H1 (cell line): Measurements from ENCODE around the gene ZFR. TPM values are rescaled to one million over a fixed set of nuclear protein-coding genes. Genes with fewer than 3 reads are reported as not detected.

ENCODE experiments used
- CTCF ChIA-PET: fragments of 300-600 bp; sonication (Branson Sonifier 250); formaldehyde crosslinking; loops from one replicate; lab custom pipeline; 2021; ENCODE audit not compliant: partially characterized antibody; lab: Charles Lee
- POLR2A ChIA-PET: fragments of 300-600 bp; sonication (Branson Sonifier 250); formaldehyde crosslinking; loops from one replicate; lab custom pipeline; 2021; ENCODE audit warnings: inconsistent platforms; ENCODE audit not compliant: partially characterized antibody; lab: Charles Lee
- DNase-seq, 2 experiments: peaks; one replicate each; pipeline versions ENCODE4 v3.0.0 to v3.0.0-alpha.2; 2010 to 2022; ENCODE audit warnings: low spot score in 2 of 2, low read depth in 1 of 2, mixed read lengths in 1 of 2
- FAIRE-seq: peaks from 2 replicates; lab custom pipeline; 2011; peaks lifted over from hg19 to GRCh38; lab: Jason Lieb, UNC
- H2AFZ ChIP-seq: 2 replicates; pipeline ENCODE4 v1.8.1; 2012; ENCODE audit warnings: low read length, inconsistent platforms
- H2AK5ac ChIP-seq: 2 replicates; pipeline ENCODE4 v1.6.1; 2013; ENCODE audit warnings: low read depth, low read length
- H2BK120ac ChIP-seq: replicated peaks from 2 replicates; pipeline ENCODE3; 2013; ENCODE audit warnings: low read depth, low read length, inconsistent platforms
- H2BK12ac ChIP-seq: 2 replicates; pipeline ENCODE4 v1.6.1; 2013; ENCODE audit warnings: low read depth, low read length
- H2BK15ac ChIP-seq: 2 replicates; pipeline ENCODE4 v1.6.1; 2013; ENCODE audit warnings: low read length
- H2BK20ac ChIP-seq: 2 replicates; pipeline ENCODE4 v1.6.1; 2013; ENCODE audit warnings: low read length
- H2BK5ac ChIP-seq: 2 replicates; pipeline ENCODE4 v1.6.1; 2013; ENCODE audit warnings: low read depth, low read length
- H3K14ac ChIP-seq: 2 replicates; pipeline ENCODE4 v1.6.1; 2013; ENCODE audit warnings: inconsistent platforms; ENCODE audit not compliant: insufficient read length
- H3K18ac ChIP-seq: 2 replicates; pipeline ENCODE4 v1.6.1; 2013; ENCODE audit warnings: low read length; ENCODE audit errors: extremely low read depth
- H3K23ac ChIP-seq: 2 replicates; pipeline ENCODE4 v1.6.1; 2013; ENCODE audit warnings: inconsistent platforms; ENCODE audit not compliant: insufficient read length
- H3K23me2 ChIP-seq: 2 replicates; pipeline ENCODE4 v1.6.1; 2013; ENCODE audit warnings: low read depth, low read length
- H3K27ac ChIP-seq: 2 replicates; pipeline ENCODE4 v1.6.1; 2011; ENCODE audit warnings: low read depth, low read length, inconsistent platforms
- H3K27me3 ChIP-seq, 4 experiments: replicated peaks in 1 of 4; 1 replicate in 1 of 4; 2 replicates in 3 of 4; pipeline versions ENCODE4 v1.6.1 to v1.8.1; 2011 to 2013; ENCODE audit warnings: low read length in 3 of 4, mild to moderate bottlenecking in 3 of 4, inconsistent platforms in 2 of 4, mixed read lengths in 2 of 4, moderate library complexity in 1 of 4; ENCODE audit not compliant: control insufficient read depth in 3 of 4, insufficient read depth in 3 of 4; ENCODE audit errors: extremely low read depth in 1 of 4
- H3K36me3 ChIP-seq, 4 experiments: 2 replicates each; pipeline versions ENCODE4 v1.6.1 to v1.8.1; 2011 to 2013; ENCODE audit warnings: mild to moderate bottlenecking in 4 of 4, low read length in 3 of 4, moderate library complexity in 2 of 4, control low read depth in 1 of 4, inconsistent platforms in 1 of 4; ENCODE audit not compliant: insufficient read depth in 4 of 4, control insufficient read depth in 2 of 4
- H3K4ac ChIP-seq: replicated peaks from 2 replicates; pipeline ENCODE3; 2013; ENCODE audit warnings: low read length, low read depth, mixed read lengths, inconsistent platforms; ENCODE audit not compliant: insufficient read length
- H3K4me1 ChIP-seq, 4 experiments: replicated peaks in 1 of 4; 1 replicate in 1 of 4; 2 replicates in 3 of 4; pipeline versions ENCODE4 v1.6.1 to v1.8.1; 2011 to 2013; ENCODE audit warnings: low read length in 3 of 4, inconsistent platforms in 2 of 4, mixed read lengths in 1 of 4; ENCODE audit not compliant: insufficient read depth in 4 of 4, control insufficient read depth in 3 of 4
- H3K4me2 ChIP-seq, 2 experiments: 2 replicates each; pipeline versions ENCODE4 v1.6.1 to v1.8.1; 2011 to 2013; ENCODE audit warnings: low read depth in 2 of 2, low read length in 2 of 2, control low read depth in 1 of 2, inconsistent platforms in 1 of 2, mild to moderate bottlenecking in 1 of 2; ENCODE audit not compliant: insufficient read depth in 1 of 2
- H3K4me3 ChIP-seq, 4 experiments: fragments of 200-600, 300-600 bp in 1 of 4; sonication (generic), shearing (Covaris generic), sonication (Bioruptor Twin) in 1 of 4; 2 replicates each; pipeline versions ENCODE4 v1.5.1 to v1.8.1; 2011 to 2016; ENCODE audit warnings: low read length in 4 of 4, low read depth in 3 of 4, control low read depth in 2 of 4, inconsistent platforms in 2 of 4, mild to moderate bottlenecking in 2 of 4, mixed read lengths in 1 of 4, moderate library complexity in 1 of 4; ENCODE audit not compliant: insufficient read depth in 2 of 4; ENCODE audit errors: extremely low read depth in 1 of 4
- H3K56ac ChIP-seq: replicated peaks from 2 replicates; pipeline ENCODE3; 2013; ENCODE audit warnings: low read depth, mild to moderate bottlenecking, mixed read lengths, low read length, inconsistent platforms; ENCODE audit not compliant: insufficient read length
- H3K79me1 ChIP-seq: 2 replicates; pipeline ENCODE4 v1.6.1; 2013; ENCODE audit warnings: low read depth, low read length, control low read depth
- H3K79me2 ChIP-seq, 2 experiments: 2 replicates each; pipeline versions ENCODE4 v1.6.1 to v1.8.1; 2012 to 2013; ENCODE audit warnings: low read length in 2 of 2, mild to moderate bottlenecking in 2 of 2, inconsistent platforms in 1 of 2; ENCODE audit not compliant: insufficient read depth in 2 of 2, control insufficient read depth in 1 of 2
- H3K9ac ChIP-seq, 4 experiments: replicated peaks in 1 of 4; 1 replicate in 1 of 4; 2 replicates in 3 of 4; pipeline versions ENCODE4 v1.6.1 to v1.8.1; 2011 to 2013; ENCODE audit warnings: low read depth in 3 of 4, low read length in 3 of 4, control low read depth in 2 of 4, mild to moderate bottlenecking in 2 of 4, moderate library complexity in 2 of 4, inconsistent platforms in 1 of 4; ENCODE audit errors: extremely low read depth in 1 of 4
- H3K9me3 ChIP-seq, 2 experiments: 2 replicates each; pipeline versions ENCODE4 v1.6.1 to v1.8.1; 2012 to 2013; ENCODE audit warnings: mild to moderate bottlenecking in 2 of 2, moderate library complexity in 2 of 2, control low read depth in 1 of 2, inconsistent platforms in 1 of 2, low read depth in 1 of 2, low read length in 1 of 2, mixed read lengths in 1 of 2; ENCODE audit not compliant: insufficient read depth in 2 of 2
- H4K20me1 ChIP-seq, 2 experiments: replicated peaks in 1 of 2; 2 replicates each; pipeline versions ENCODE3 to v1.8.1; 2011 to 2013; ENCODE audit warnings: inconsistent platforms in 2 of 2, low read length in 2 of 2, mild to moderate bottlenecking in 1 of 2; ENCODE audit not compliant: insufficient read depth in 2 of 2, control insufficient read depth in 1 of 2
- H4K5ac ChIP-seq: 2 replicates; pipeline ENCODE4 v1.6.1; 2013; ENCODE audit warnings: low read length, low read depth, mixed read lengths, inconsistent platforms; ENCODE audit not compliant: insufficient read length
- H4K8ac ChIP-seq: 2 replicates; pipeline ENCODE4 v1.8.0; 2013; ENCODE audit warnings: mild to moderate bottlenecking, moderate library complexity, low read length, inconsistent platforms; ENCODE audit not compliant: insufficient read depth; ENCODE audit errors: extremely low read depth
- H4K91ac ChIP-seq: replicated peaks from 2 replicates; pipeline ENCODE3; 2013; ENCODE audit warnings: low read length, mixed read lengths, inconsistent platforms; ENCODE audit not compliant: insufficient read length
- ASH2L ChIP-seq: fragments of 200-600, 300-600 bp; sonication (generic); IDR thresholded peaks from one replicate; pipeline ENCODE4 v1.7.1; 2017; ENCODE audit warnings: low read length
- whole genome bisulfite sequencing, 2 experiments: shearing (Covaris generic) in 1 of 2; methylation state at CpG; one replicate each; pipeline versions ENCODE4 v1.1.6 to v1.1.7; 2013 to 2015; ENCODE audit warnings: low lambda C conversion rate in 2 of 2, mixed read lengths in 2 of 2, inconsistent platforms in 1 of 2, low coverage in 1 of 2, missing lambda C conversion rate in 1 of 2; ENCODE audit not compliant: insufficient replicate concordance in 2 of 2, insufficient coverage in 1 of 2, insufficient read length in 1 of 2; ENCODE audit errors: extremely low coverage in 1 of 2, missing lambda C conversion rate in 1 of 2; 5-methylcytosine and 5-hydroxymethylcytosine counted together
- polyA plus RNA-seq, 7 experiments: library from polyadenylated mRNA; depleted of rRNA in 3 of 7; stranded (reverse) in 5 of 7; unstranded in 2 of 7; fragments of >200 nt in 5 of 7; fragments of 200-250 nt in 2 of 7; gene quantifications; 1 replicate in 5 of 7; 2 replicates in 1 of 7; 4 replicates in 1 of 7; pipeline versions ENCODE4 v1.2.1 to v1.2.3, GENCODE V29; 2011 to 2013; ENCODE audit warnings: missing spikeins in 2 of 7, mixed read lengths in 2 of 7
- total RNA-seq: library from RNA; stranded (reverse); fragmentation: NEBNext Ultra II Directional; extraction: Animal tissue kit (Norgen Biotek cat#: 25700); gene quantifications from 2 replicates; pipeline ENCODE4 v1.2.1, GENCODE V29; 2021

Gene ZFR
- total and polyA plus RNA-seq, 2 of the 8 experiments (the other 6 are each of a cell fraction or from before 2014, with no cell fraction given) = 68.8 to 92.7 TPM

- no peak for FAIRE-seq
- H3K4me2 ChIP-seq = no peak overlapping the region
- H2BK12ac ChIP-seq = no peak overlapping the region
These were observed 118.2 kb downstream of the ZFR start for GRCh38 chr5:32326216-32326772.

More at GRCh38 chr5:32326216-32326772, 118.2 kb downstream of the ZFR start:
- Histone ChIP-seq H3K27ac (no peak overlapping the region), H3K27me3 (no peaks in the 10 kb centered on the region), H3K23me2 (no peaks in the 10 kb centered on the region), H3K18ac (no peak overlapping the region), H4K8ac (no peak overlapping the region), H3K23ac (no peak overlapping the region), H3K79me2 (no peaks in the 10 kb centered on the region), H3K4ac (no peak overlapping the region), H3K56ac (no peak overlapping the region), H2AFZ (no peak overlapping the region), H2AK5ac (no peak overlapping the region), H4K20me1 (no peaks in the 10 kb centered on the region), H2BK15ac (no peak overlapping the region), H2BK5ac (no peak overlapping the region), H4K91ac (no peak overlapping the region), H3K36me3 (no peaks in the 10 kb centered on the region), H3K9me3 (peaks cover 0 to 4% of the 10 kb centered on the region in 2 experiments; a peak in 1 of 4 replicates), H2BK120ac (no peak overlapping the region), H2BK20ac (no peak overlapping the region), H3K79me1 (no peaks in the 10 kb centered on the region), H3K9ac (no peak overlapping the region), H3K4me1 (no peaks in the 10 kb centered on the region; a peak in 1 of 7 replicates), H3K14ac (no peak overlapping the region), H3K4me3 (no peak overlapping the region), H4K5ac (no peak overlapping the region)
- 89% methylated on average over 3 of the region's 3 CpGs; no CpG with 5 or more reads in 1 of the 2 experiments for WGBS, 2 experiments
- DNase-seq = no peak
- POLR2A ChIA-PET = no interaction called here
- CTCF ChIA-PET = interaction anchor here (0.6 to 8.0 kb wide), 2 partner anchors 63 to 95 kb away, joined by 3 to 117 read pairs; no protein-coding TSS in a partner anchor
- no peak for TF ChIP-seq ASH2L
